GM18499 (cell line): ENCODE results near the gene COPS7B.
"Not testable (repeated sequence)": the region's sequence is repeated elsewhere in the genome, so short reads cannot be mapped to it uniquely, and the experiment has no call there.

ENCODE experiments used
- ATAC-seq: cut with Tn5 transposase; IDR thresholded peaks from one replicate; pipeline ENCODE4 v1.9.1; 2021; ENCODE audit warnings: moderate number of reproducible peaks; ENCODE audit not compliant: insufficient read depth, unreplicated experiment

COPS7B gene

DNA sequence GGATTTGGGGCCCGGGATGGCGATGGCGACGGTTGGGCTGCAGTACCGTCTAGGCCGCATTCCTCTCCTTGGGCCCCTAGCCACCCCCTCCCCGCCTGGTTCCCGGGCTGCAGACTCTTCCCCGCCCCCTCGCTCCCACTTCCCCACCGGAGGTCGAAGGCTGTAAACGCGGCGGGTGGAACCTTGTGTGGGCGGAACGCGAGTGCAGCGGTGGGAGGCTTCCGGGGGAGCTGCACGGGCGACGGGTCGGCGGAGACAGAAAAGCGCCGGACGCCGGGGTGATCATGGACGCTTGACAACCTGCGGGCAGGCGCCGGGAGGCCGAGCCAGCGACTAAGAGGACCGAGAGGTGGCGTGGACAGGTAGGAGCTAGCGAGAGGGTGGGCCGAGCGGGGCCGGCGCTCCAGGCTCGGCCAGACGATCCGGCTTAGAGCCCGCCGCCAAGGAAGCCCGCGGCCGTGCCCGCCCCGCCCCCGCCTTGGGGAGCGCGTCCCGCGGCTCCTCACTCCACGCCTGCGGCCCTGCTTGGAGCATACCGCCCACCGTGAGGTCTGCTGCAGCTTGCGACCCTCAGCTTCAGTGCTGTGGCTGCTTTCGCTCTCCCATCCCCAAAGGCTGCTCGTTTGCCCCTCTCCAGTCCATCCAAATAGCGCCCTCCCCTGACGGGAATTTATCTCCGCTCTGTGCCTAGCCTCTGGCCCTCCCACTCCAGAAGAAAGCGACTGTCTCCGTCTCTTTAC is at the start of gene COPS7B:
Gene COPS7B, plus strand, starts transcription at position 269 of the 740 bp plus-strand sequence. CDS start 2,126 bp downstream, outside the sequence.
- no peak for ATAC-seq

DNA sequence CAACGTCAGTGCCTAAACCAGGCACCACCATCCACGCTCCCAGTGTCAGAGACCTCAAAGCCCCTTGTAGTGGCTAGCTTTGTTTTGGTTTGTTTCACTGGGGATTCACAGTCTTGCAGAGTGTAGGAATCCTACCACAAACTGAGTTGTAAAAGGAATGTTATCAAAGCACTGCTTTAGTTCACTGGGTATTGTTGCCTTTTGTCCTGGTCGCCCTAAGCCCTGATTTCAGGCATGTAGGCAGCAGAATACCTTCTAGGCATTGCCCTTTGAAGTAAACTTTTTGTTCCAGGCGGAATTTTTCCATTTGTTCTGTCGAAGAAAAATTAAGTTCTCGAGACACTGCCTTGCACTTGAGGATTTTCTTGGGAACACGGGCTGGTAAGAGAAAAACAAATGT is 48.5 kb upstream of the COPS7B start:
- no peak for ATAC-seq

DNA sequence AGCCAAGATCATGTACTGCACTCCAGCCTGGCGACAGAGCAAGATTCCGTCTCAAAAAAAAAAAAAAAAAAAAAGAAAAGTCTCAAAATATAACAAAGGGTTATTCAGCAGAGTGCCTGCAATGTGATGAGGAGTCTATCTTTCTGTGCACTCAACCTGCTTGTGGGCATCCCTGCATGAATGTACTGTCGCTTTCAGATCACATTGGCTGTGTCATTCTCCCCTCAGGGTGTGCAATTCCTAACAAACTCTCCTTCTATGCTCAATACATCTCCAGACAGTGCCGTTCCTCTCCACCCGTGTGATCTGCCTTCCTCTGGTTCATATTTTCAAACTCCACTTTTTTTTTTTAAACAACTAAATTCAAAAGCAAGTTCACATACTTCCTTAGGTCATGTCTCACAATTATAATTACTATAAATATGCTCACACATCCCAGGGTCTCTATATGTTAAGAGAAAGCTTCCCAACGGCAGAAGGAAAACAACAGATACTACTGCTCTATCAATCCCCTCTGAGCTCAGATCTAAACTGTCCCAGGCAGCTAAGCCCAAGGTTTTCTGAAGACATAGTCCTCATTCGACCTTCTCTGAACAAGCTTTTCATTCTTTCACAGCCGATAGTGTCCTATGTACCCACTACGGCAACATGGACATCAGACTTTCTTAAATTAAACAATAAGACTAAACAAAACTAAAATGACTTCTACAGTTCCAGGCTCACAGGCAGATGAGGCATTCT is 42.7 kb upstream of the COPS7B start:
- ATAC-seq, result no peak

DNA sequence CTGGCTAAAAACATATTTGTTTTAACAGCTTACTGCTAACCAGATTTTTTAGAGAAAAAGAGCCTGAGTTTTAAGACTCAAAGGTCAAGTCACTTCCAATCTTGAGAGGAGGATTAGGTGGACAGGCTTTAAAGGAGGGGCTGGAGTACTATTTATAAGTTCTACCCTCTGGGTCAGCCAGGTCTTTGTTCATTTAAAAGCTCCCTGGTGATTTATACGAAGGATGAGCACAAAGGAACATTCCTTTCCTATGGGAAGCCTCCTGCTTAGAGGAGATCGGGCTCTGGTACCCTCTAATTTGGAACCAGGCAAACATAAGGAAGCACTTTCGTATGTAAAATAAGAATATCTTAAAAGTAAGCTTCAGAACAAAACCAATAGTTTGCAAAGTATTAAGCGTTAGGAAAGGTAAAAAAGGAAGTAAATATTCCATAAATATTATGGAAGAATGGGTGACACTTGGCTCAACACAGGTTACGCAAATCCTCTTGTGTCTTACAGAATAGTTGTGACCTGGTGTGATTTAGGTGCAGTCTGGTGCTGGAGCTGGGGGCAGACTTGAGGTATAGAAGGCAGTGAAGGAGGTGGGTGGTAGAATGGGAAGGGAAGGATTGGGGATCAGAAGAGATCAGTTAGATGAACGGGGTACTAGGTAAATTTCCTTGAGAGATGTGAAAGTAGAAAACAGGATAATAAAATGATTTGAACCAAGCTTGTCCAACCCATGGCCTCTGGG is 40.8 kb upstream of the COPS7B start:
- no peak for ATAC-seq

DNA sequence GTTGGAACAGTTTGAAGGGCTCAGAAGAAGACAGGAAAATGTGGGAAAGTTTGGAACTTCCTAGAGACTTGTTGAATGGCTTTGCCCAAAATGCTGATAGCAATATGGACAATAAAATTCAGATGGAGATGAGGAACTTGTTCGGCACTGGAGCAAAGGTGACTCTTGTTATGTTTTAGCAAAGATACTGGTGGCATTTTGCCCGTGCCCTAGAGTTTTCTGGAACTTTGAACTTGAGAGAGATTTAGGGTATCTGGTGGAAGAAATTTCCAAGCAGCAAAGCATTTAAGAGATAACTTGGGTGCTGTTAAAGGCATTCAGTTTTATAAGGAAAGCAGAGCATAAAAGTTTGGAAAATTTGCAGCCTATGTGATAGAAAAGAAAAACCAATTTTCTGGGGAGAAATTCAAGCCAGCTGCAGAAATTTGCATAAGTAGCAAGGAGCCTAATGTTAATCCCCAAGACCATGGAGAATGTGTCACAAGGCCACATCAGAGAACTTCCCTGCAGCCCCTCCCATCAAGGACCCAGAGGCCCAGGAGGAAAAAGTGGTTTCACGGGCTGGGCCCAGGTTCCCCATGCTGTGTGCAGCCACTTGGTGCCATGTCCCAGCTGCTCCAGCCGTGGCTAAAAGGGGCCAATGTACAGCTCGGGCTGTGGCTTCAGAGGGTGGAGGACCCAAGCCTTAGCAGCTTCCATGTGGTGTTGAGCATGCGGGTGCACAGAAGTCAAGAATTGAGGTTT is 37.9 kb upstream of the COPS7B start:
- not testable (repeated sequence) for ATAC-seq

DNA sequence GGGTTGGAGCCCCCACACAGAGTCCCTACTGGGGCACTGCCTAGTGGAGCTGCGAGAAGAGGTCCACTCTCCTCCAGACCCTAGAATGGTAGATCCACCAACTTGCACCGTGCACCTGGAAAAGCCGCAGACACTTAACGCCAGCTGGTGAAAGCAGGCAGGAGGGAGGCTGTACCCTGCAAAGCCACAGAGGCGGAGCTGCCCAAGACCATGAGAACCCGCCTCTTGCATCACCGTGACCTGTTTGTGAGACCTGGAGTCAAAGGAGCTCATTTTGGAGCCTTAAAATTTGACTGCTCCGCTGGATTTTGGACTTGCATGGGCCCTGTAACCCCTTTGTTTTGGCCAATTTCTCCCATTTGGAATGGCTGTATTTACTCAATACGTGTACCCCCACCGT is 37.2 kb upstream of the COPS7B start:
- not testable (repeated sequence) for ATAC-seq

DNA sequence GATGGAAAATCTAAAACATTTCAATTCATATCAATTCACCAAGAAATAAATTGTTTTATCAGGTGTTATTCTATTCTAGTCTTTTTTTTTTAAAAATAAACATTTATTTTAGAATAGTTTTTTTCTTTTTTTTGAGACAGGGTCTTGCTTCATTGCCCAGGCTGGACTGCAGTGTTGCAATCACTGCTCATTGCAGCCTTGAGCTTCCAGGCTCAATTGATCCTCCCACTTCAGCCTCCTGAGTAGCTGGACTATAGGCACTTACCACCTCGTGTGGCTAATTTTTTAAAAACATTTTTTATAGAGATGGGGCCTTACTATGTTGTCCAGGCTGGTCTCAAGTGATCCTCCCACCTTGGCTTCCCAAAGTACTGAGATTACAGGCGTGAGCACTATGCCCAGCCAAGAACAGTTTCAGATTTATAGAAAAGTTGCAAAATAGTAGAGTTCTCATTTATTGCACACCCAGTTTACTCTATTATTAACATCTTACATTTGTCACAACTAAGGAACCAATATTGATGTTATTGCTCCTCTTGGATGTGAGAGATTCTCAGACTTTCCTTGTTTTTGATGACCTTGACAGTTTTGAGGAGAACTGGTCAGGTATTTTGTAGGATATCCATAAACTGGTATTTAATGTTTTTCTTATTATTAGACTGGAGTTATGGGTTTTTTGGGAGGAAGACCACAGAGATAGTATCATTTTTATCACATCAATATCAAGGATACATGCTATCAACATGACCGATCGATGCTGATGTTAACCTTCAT is 35.0 kb upstream of the COPS7B start:
- ATAC-seq, result no peak

DNA sequence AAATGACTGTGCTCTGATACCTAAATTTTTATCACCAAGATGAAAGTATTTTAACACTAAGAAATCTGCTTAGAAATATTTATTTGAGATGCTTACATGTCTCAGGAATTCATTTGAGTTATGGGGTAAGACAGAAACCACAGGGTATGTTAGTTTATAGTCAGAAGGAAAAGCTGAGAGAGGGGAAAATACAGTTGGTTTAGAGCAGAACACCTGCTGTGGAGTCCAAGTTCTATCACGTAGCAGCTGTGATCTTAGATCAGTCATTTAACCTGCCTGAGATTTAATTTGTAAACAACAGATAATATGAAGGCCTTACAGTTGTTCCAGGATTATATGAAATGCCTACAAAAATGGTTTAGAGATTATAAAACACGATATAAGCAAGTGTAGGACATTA is 34.2 kb upstream of the COPS7B start:
- ATAC-seq, result no peak

DNA sequence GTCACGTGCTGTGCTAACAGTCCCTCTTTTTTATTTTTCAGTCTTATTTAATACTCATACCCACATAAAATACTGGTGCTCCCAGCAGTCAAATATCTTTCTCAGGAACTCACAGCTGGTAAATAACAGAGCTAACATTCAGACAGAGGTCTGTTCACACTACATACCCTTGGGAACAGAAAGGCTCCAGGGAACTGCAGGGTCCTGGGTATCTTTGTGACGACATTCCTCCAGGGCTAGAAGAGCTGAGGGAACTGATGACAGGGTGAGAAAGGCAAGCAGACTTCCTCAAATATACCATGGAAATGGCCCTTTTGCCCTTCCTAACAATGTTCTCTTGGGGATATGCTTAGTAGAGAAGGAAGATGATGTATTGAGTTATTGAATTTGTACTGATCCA is 24.5 kb upstream of the COPS7B start:
- no peak for ATAC-seq

DNA sequence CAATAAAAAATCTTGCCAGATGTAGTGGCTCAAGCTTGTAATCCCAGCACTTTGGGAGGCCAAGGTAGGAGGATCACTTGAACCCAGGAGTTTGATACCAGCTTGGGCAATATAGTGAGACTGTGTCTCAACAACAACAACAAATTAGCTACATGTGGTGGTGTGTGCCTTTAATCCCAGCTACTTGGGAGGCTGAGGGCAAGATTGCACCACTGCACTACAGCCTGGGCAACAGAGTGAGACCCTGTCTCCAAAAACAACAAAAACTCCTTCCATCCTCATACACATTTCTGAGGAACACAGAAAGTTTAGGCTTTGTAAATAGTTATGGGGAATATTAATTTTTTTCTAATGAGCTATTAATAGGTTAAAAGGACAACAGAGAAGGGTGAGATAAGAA is 22.1 kb upstream of the COPS7B start:
- no peak for ATAC-seq

DNA sequence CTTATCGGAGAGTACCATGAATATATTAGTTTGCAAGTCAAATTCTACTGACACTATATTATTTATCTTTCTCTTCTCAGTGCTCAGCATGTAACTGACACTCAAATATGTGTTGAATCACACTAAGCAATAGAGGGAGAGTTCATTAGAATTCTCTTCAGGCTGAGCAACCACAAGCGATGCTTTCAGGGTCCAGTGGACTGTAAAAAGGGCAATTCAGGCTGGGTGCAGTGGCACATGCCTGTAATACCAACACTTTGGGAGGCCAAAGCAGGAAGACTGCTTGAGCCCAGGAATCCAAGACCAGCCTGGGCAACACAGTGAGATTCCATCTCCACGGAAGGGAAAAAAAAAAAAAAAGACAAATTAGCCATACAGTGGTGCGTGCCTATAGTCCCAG is 21.5 kb upstream of the COPS7B start:
- ATAC-seq, result no peak

DNA sequence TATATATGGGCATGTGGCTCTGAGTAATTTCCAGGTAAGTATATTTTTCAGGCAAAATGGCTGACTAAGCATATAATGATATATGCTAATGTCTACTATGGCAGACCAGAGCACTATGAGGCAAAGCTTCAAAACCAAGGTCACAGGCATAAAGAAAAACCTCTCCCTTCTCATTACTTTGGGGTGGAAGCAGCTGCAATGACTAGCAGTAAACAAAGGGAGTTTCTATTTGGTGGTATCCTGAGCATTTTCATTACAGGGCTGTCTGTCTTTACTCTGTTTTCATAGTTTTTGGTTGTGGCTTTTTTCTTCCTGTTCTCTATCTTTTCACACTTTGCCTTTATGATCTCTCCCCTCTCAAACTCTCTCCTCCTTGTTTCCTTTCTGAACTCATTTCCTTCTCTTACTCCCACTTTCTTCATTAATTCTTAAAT is 20.7 kb upstream of the COPS7B start:
- ATAC-seq, result no peak

DNA sequence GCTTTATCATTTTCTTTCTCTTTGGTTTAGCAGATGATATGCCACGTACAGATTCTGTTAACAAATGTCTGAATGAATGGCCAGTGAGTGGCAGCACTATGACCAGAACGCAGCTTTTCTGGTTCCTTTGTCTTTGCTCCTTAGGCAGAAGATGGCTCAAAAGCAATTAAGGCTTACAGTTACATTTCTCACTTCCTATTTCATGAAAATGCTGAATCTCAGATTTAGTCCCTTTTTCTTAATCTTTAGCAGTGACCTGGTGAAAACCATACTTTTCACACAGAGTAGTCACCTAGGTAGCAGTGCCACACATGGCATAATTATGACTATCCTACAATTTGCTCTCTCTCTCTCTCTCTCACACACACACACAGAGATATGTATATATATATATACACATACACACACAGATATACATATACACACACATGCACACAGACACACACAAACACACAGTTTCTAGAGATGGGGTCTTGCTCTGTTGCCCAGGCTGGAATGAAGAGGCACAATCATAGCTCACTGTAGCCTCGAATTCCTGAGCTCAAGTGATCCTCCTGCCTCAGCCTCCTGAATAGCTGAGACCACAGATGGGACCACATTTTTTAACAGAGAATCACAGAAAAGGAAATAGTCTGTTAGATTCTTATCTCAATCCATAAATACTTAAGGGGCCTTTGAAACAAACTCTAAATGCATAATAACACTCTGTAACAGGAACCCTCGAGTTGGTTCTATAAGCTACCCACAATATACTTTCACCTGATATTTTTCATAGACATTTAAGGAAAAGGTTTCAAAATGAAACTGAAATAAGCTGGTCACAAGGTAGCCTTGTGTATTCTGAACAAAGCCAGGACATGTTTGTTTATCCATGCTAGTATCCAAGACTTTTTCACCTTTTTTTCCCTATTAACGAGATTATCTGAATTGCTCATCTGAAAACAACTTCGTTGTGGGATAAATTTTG is 16.8 kb upstream of the COPS7B start:
- no peak for ATAC-seq

DNA sequence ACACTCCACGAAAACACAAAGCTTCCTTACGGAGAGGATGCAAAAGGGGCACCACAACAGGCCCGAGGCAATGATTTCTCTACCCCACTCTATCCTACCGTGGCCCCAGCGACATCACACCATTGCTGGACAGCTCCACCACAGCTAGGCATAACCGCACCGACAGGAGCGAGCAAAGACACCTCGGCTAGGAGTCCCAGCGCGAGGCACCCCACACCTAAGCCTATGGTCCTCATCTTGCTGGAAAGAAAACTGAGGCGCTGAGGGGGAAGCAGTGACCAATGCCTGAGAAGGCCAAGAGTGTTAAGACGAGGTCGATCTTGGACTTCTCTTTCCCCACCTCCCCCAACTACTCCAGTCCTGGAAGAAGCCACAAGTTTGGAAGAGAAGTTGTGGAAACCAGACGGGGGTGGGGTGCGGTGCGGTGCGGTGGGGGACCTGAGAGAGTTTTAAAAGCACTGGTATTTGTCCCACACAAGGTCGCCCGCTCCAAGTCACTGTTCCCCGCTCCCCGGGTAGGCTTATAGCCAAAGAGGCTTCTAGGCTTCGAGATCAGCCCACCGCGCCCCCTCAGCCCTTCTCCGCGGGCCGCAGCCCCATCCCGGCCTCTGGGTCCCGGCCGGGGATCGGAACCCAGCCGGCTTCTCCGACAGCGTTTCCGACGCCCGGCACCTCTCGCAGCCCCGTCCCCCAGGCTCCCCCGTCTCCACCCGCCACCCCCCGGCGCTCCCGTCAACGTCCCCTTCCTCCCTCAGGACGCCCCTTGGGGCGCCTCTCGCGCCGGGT is 5.9 kb upstream of the COPS7B start:
- no peak for ATAC-seq

DNA sequence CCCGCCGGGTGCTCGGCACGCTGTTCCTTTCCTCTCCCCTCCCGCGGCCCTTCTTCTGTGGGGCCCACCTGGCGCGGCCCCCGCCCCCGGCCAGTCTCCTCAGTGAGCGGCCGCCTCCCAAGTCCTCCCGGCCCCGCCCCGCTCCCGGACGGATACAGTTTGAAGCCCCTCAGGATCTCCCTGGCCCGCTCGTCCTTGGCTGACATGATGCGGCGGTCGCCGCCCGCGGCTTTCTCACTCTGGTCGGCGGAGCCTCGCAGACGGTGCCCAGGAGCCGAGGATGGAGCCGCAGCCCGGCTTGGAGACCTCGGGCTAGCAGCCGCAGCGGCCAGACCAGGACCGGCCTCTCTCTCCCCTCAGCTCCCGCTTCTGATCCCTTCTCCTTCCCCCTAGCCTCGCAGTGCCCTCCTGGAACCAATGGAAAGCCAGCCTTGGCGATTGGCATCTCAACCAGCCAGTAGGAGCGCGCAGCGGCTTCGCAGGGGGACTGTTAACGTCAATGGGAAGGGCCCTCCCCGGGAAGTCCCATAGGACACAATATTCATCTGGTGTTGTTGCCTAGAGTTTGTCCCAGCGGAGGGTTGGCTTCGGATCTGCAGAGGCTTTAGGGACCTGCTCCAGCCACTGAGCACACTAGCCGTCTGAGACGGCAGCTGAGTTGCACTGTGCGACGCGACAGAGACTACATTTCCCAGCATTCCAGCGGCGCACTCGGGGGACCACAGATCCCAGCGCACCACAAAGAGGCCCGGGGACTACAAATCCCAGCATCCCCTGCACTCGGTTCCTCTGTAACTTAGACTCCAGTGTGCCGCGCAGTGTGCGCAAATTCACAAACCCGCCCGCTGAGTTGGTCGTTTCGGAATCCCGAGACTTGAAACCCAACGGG is 5.1 kb upstream of the COPS7B start, which contains the start of gene PDE6D:
Gene PDE6D, minus strand, starts transcription at position 374 of the 889 bp plus-strand sequence. Its CDS starts 168 bp downstream, at position 206.
- ATAC-seq, result peak; percentile 82

DNA sequence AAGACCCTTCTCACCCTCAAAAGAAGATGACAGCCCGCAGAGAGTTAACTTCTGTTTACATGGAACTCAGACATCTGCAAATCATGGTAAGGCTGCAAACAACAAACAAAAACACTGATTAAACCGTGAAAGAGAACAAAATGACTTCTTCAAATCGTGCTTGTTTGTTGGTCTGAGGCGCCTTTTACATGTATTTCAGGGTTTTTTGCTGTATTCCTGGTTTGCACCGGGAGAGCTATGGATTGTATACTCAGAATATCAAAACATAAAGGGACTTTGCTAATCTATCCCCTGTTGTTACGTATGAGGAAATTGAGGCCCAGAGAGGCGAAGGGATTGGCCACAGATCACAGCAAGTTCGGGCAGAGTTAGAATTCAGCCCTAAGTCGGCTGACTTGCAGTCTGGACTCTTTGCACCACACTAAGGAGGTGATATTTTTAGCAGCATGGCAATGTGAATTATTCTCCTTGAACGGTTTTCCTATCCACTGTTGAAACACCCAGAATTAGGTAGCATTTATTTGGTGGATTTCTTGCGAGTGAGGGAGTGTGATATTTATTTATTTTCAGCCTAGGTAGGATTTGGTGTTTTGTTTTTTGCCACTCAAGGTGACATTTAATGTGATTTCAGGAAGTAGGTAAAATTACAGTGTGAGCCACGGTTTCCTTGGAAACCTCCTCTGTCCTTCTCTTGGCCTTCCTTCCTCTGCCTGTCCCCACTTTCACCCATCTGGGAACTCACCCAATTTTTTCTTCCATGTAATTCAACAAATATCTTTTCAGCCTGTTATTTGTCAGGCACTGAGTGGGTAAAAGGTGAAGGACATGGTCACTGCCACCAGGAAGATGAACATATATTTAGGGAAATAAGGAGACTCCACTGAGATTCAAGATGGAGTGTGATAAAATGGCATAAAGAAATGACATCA is 4.2 kb upstream of the COPS7B start:
- no peak for ATAC-seq
